ENCODE data around the gene TREML1.

Gene TREML1

DNA sequence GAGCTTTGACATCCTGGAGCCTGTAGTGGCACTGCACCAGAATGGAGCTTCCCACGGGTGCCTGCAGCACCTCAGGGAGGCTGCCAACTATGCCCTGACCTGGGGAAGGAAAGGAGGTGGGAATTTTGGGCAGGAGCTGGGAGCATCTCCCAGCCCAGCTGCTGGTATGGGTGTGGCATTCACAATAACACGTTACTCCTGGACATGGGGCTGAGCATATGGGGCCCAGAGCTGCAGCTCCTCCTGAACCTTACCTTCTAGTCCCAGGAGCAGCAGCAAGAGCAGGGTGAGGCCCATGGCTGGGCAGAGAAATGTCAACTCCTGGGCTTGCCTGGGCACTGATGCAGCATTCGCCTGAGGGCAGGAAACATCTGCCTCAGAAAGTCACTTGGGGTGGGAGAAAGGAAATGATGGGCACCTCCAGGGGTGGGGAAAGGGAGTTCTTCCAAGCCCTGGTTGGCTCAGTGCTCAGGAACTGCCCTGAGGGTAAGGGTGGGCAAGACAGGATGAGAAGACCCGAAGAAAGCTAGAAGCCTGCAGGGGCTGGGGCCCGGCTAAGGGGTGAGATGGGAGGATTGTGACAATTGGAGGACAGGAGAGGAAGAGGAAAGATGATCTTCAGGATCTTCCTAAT lies at the start of gene TREML1:
TREML1 (minus strand) TSS at position 356 of the 634 bp plus-strand sequence; CDS start at position 297, 59 bp downstream.
- TF ChIP-seq CTCF (IDR thresholded peaks at IDR 0.05; ENCODE audit: low read depth, low read length): no peak
- no peak for DNase-seq (ENCODE audit: extremely low read depth, low read depth)

DNA sequence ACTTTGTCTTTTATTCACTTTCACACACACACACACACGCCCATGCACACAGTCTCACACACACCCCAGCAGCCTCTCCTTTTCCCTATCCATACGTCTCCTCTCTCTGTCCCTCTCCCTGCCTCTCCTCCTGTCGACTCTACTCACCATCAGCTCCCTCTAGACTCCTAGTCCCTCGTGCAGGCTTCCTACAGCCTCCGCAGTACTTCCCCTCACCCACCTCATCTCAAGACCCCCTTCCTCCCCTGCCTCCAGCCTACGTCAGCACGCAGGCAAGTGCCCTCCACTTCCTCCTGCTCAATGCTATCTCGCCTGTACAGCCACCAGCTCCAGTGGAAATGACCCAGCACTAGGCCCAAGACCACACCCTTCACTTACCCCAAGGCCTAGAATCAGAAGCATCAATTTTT lies 47.6 kb upstream of the TREML1 start:
- no peak for DNase-seq (ENCODE audit: extremely low read depth, low read depth)
- TF ChIP-seq CTCF (IDR thresholded peaks at IDR 0.05; ENCODE audit: low read depth, low read length): no peak

- TF ChIP-seq CTCF (IDR thresholded peaks at IDR 0.05; ENCODE audit: low read depth, low read length): no peak
- DNase-seq (ENCODE audit: extremely low read depth, low read depth): no peak
Measured at GRCh38 chr6:41200901-41201763, 47.0 kb upstream of the TREML1 start, which contains the start of gene TREML2. TSS of gene TREML2 (minus strand) at chr6:41201149. CDS start at chr6:41201008, 141 bp downstream.

GRCh38 chr6:41200296-41200900 lies 46.3 kb upstream of the TREML1 start:
- TF ChIP-seq CTCF (IDR thresholded peaks at IDR 0.05; ENCODE audit: low read depth, low read length): no peak
- no peak for DNase-seq (ENCODE audit: extremely low read depth, low read depth)

DNA sequence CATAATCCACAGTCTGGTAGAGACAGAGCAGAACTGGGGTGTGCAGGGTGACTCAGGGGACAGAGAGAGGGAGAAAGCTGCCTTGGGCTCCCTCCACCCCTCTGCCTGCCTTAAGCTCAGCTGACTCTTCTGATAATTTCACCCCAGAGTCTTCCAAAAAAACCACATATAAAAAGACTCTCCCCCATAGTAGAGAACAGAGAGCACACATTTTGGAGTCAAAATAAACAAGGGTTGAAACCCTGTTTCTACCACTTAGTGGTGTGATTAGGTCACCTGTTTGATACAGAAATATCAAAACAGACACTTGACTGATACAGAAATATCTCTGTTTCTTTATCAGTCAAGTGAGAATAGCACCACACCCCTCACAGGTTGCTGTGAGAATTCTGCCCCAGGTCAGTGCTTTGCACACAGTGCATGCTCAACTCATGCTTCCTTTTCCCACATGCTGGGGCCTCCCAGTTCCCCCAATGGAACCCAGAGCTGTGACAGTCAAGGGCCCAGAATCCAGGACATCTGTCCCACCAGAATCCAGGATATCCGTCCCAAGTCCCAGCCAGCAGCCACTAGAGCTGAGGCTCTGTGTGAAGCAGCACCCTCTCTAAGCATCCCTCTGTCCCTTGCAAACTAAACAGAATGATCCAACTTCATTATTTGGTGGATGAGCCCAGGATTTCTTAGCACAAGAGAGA lies 45.6 kb upstream of the TREML1 start:
- DNase-seq (ENCODE audit: extremely low read depth, low read depth): no peak
- no peak for TF ChIP-seq CTCF (IDR thresholded peaks at IDR 0.05; ENCODE audit: low read depth, low read length)

DNA sequence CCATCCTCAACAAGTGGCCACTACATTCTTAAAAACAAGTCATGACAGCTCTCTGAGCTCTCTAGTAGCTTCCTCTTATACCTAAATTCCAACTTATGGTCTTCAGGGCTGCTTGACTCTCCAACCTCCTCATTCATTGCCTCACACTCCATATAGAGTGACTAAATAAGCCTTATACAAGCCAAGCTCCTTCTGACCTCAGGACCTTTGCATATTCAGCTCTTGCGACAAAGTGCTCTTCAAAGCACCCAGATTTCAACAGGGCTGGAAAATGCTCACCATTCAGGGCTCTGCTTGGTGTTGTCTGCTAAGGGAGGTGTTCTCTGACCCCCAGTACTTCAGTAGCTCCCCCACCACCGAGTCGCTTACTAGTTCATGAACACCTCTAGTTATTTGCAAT lies 43.1 kb upstream of the TREML1 start:
- DNase-seq (ENCODE audit: extremely low read depth, low read depth): no peak
- no peak for TF ChIP-seq CTCF (IDR thresholded peaks at IDR 0.05; ENCODE audit: low read depth, low read length)
